HG02943 (cell line): ENCODE results near the gene ZPBP2.
"Not testable (repeated sequence)": the region's sequence is repeated elsewhere in the genome, so short reads cannot be mapped to it uniquely, and the experiment has no call there.

Source experiments
- ATAC-seq: cut with Tn5 transposase; IDR thresholded peaks from one replicate; pipeline ENCODE4 v1.9.1; 2021; ENCODE audit warnings: mild to moderate bottlenecking, low read depth, moderate library complexity; ENCODE audit not compliant: unreplicated experiment

The ZPBP2 gene

GRCh38 chr17:39854909-39855308 lies 13.1 kb upstream of the ZPBP2 start:
- ATAC-seq, result no peak

- ATAC-seq, result not testable (repeated sequence)
Observed at GRCh38 chr17:39855911-39856649, 11.9 kb upstream of the ZPBP2 start.

GRCh38 chr17:39861235-39861634 lies 6.8 kb upstream of the ZPBP2 start:
- no peak for ATAC-seq

GRCh38 chr17:39863244-39863917 lies 4.6 kb upstream of the ZPBP2 start:
- ATAC-seq, result no peak

GRCh38 chr17:39863918-39864746 lies 3.9 kb upstream of the ZPBP2 start, which contains the start of gene IKZF3:
IKZF3 (minus strand) TSS chr17:39864312; CDS start chr17:39864126, 186 bp downstream.
- no peak for ATAC-seq

- ATAC-seq, result no peak
Observed at GRCh38 chr17:39866013-39866730, 1.8 kb upstream of the ZPBP2 start.

- peak; percentile 50 for ATAC-seq
Observed at GRCh38 chr17:39867084-39867879, 720 bp upstream of the ZPBP2 start.

- ATAC-seq, result no peak
Observed at GRCh38 chr17:39868554-39868942, 546 bp downstream of the ZPBP2 start.

GRCh38 chr17:39870776-39871175 lies 2.8 kb downstream of the ZPBP2 start:
- no peak for ATAC-seq

GRCh38 chr17:39871801-39872200 lies 3.8 kb downstream of the ZPBP2 start:
- no peak for ATAC-seq

- ATAC-seq, result no peak
Observed at GRCh38 chr17:39872751-39873150, 4.7 kb downstream of the ZPBP2 start.

- ATAC-seq, result not testable (repeated sequence)
Observed at GRCh38 chr17:39886102-39886501, 18.1 kb downstream of the ZPBP2 start.

GRCh38 chr17:39887078-39887477 lies 19.1 kb downstream of the ZPBP2 start:
- ATAC-seq, result no peak

- no peak for ATAC-seq
Observed at GRCh38 chr17:39889200-39889599, 21.2 kb downstream of the ZPBP2 start.

GRCh38 chr17:39894681-39895376 lies 26.8 kb downstream of the ZPBP2 start:
- no peak for ATAC-seq

- no peak for ATAC-seq
Observed at GRCh38 chr17:39898088-39898487, 30.1 kb downstream of the ZPBP2 start.

GRCh38 chr17:39899215-39899614 lies 31.2 kb downstream of the ZPBP2 start:
- ATAC-seq, result no peak

GRCh38 chr17:39902027-39902426 lies 34.0 kb downstream of the ZPBP2 start:
- ATAC-seq, result not testable (repeated sequence)
